Activated naive CD4-positive, alpha-beta T cell treated with anti-CD3 and anti-CD28 coated beads, Interleukin-2, amount 50 U/mL, for 72 hours (primary cell): ENCODE data around the gene CACNA1B. TPM values are rescaled to one million over a fixed set of nuclear protein-coding genes. Genes with fewer than 3 reads are reported as not detected.
A peak's percentile ranks its signal among the peaks of the same experiment; 100 is the strongest.
"Not testable (repeated sequence)": the region's sequence is repeated elsewhere in the genome, so short reads cannot be mapped to it uniquely, and the experiment has no call there.

Experiments
- ATAC-seq, 2 donors: fragments of 150-1000 bp; cut with Tn5 transposase; 2 replicates each; pipeline ENCODE4 v1.10.0; 2021; ENCODE audit warnings: mild to moderate bottlenecking in 2 of 2, moderate library complexity in 2 of 2
- DNase-seq, 2 donors: peaks; one replicate each; pipeline ENCODE4 v3.0.0; 2021 to 2022; ENCODE audit warnings: low spot score in 2 of 2
- H3K27ac Mint-ChIP-seq, 2 donors: one replicate each; pipeline ENCODE4 v1.8.0; 2022; ENCODE audit warnings: mild to moderate bottlenecking in 2 of 2, mixed read lengths in 2 of 2
- H3K36me3 Mint-ChIP-seq, 2 donors: one replicate each; pipeline ENCODE4 v1.8.0; 2022; ENCODE audit warnings: mixed read lengths in 2 of 2
- H3K9me3 Mint-ChIP-seq, 2 donors: one replicate each; pipeline ENCODE4 v1.8.0; 2022; ENCODE audit warnings: mixed read lengths in 2 of 2
- total RNA-seq, 2 donors: library from RNA; stranded (reverse); gene quantifications; one replicate each; pipeline ENCODE4 v1.2.3, GENCODE V29; 2022

Gene CACNA1B
- total RNA-seq, 2 donors from 2014 or later, result 0.04 to 0.07 TPM

DNA sequence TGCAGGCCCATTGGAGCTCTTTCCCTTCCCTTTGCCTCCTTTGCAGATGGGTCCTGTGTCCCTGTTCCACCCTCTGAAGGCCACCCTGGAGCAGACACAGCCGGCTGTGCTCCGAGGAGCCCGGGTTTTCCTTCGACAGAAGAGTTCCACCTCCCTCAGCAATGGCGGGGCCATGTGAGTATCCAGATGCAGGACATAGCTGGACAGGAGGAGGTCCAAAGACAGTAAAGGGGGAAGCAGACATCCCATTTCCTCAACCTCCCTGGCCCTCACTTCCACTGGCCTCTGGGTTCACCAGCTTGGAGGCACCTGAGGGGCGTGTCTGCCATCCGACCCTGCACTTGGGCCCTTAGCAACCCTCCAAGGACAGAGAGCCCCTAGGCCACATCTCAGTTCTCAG lies 237.9 kb downstream of the CACNA1B start:
- no peak overlapping the region for H3K27ac Mint-ChIP-seq
- peak in 1 of 2 donors; percentile 41 for DNase-seq
- H3K36me3 Mint-ChIP-seq, result no peaks in the 10 kb centered on the region
- no peaks in the 10 kb centered on the region for H3K9me3 Mint-ChIP-seq
- no peak for ATAC-seq

DNA sequence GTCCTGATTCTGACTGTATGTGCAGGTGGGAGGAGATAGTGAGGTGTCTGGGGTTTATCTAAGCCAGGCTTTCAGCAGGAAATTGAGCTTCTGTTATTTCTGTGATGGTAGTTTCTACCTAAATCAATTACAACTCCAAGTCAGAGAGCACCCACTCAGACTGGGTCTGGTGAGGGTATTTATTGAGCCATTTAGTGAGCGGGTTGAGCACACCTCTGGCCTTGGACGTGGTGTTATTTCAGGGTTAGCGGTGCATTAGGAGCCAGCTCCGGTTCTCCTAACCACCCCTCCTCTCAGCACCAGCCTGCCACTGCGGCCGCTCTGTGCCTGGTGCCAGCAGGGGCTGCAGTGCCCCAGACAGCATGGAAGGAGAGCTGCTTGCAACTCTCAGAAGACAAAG lies 238.9 kb downstream of the CACNA1B start:
- H3K36me3 Mint-ChIP-seq, result no peaks in the 10 kb centered on the region
- H3K9me3 Mint-ChIP-seq, result no peaks in the 10 kb centered on the region
- no peak overlapping the region for H3K27ac Mint-ChIP-seq
- DNase-seq (no peak), ATAC-seq (no peak)

DNA sequence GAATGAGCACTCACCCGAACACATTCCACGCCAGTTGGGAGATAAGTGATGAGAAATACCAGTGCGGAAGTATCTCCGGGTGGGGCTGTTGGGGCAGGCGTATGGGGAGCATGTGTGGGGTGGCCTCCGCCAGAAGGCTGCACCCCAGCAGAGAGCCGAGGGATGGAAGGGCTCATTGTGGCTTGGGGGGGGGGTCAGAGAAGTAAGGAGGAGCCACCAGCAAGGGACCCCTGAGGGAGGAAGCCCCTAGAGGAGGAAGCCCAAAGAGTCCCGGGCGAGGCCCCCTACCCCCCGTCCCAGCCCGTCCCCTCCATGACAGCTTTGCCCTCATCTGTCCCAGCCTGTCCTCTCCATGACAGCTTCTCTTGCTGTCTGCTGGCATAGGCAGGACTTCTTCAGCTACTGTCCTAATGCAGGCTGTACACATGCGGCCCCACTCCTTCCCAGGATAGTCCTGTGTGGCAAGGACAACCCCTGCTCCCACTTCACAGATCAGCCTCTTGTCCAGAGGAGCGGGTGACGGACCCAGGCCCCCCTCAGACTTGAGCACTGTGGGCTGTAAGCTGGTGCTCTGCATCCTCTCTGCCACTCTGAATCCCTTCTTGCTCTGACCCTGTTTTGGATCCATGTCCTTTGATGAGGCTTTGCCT lies 239.6 kb downstream of the CACNA1B start:
- DNase-seq, result no peak
- no peaks in the 10 kb centered on the region for H3K36me3 Mint-ChIP-seq
- H3K9me3 Mint-ChIP-seq, result no peaks in the 10 kb centered on the region
- ATAC-seq, result no peak
- no peak overlapping the region for H3K27ac Mint-ChIP-seq

GRCh38 chr9:138117836-138118235 lies 240.3 kb downstream of the CACNA1B start:
- Mint-ChIP-seq H3K27ac (no peak overlapping the region), H3K9me3 (no peaks in the 10 kb centered on the region)

GRCh38 chr9:138118601-138119071 lies 241.1 kb downstream of the CACNA1B start:
- Mint-ChIP-seq H3K9me3 (no peaks in the 10 kb centered on the region), H3K36me3 (no peaks in the 10 kb centered on the region), H3K27ac (no peak overlapping the region)
- ATAC-seq (no peak), DNase-seq (no peak)

More at GRCh38 chr9:138117836-138118235, 240.3 kb downstream of the CACNA1B start:
- no peaks in the 10 kb centered on the region for H3K36me3 Mint-ChIP-seq
- DNase-seq, result no peak
- no peak for ATAC-seq

DNA sequence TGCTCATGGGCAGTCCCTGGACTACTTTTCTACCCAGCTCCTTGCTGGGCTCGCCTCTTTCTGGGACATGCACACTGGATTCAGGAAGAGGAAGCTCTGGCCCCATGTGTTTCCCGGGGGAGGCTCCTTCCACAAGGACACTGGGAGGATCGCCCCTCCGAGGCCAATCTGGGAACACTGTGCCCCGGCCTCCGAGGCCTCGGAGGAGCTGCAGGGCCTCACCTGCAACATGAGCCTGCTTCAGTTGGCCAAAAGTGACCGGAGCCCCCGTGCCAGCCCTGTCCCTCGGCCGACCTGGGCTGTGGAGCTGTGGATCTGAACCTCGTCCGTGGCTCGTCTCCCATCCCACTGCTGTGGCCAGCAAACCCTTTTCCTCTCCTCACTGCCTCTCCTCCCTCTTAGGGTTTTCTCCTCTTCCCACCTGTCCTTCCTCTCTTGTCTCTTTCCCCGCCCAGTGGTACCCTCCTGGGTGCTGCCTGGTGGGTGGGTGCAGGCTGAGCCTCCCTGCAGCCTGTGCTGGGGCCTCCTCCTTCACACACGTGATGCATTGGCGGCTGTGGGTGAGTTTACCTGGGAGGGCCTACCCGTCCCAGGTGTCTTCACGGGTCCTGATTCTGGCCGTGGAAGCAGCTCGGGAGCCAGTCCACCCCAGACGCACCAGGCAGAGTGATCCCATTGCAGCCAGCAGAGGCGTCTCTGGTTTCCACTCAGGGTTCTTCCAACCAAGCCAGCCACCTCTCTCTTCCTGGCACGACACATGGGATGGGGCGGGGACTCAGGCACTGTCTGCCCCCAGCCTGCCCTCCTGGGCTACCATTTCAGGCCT lies 241.8 kb downstream of the CACNA1B start:
- H3K27ac Mint-ChIP-seq, result peak overlapping the region in 1 of 2 donors; percentile 79
- no peak for DNase-seq
- no peak for ATAC-seq
- H3K9me3 Mint-ChIP-seq, result no peaks in the 10 kb centered on the region
- H3K36me3 Mint-ChIP-seq, result no peaks in the 10 kb centered on the region

GRCh38 chr9:138120072-138120471 lies 242.5 kb downstream of the CACNA1B start:
- Mint-ChIP-seq H3K27ac (no peak overlapping the region), H3K9me3 (no peaks in the 10 kb centered on the region), H3K36me3 (no peaks in the 10 kb centered on the region)
- DNase-seq (no peak), ATAC-seq (no peak)

GRCh38 chr9:138120511-138121437 lies 243.2 kb downstream of the CACNA1B start:
- ATAC-seq (no peak), DNase-seq (no peak)
- no peak overlapping the region for H3K27ac Mint-ChIP-seq
- H3K36me3 Mint-ChIP-seq, result no peaks in the 10 kb centered on the region
- H3K9me3 Mint-ChIP-seq, result no peaks in the 10 kb centered on the region

DNA sequence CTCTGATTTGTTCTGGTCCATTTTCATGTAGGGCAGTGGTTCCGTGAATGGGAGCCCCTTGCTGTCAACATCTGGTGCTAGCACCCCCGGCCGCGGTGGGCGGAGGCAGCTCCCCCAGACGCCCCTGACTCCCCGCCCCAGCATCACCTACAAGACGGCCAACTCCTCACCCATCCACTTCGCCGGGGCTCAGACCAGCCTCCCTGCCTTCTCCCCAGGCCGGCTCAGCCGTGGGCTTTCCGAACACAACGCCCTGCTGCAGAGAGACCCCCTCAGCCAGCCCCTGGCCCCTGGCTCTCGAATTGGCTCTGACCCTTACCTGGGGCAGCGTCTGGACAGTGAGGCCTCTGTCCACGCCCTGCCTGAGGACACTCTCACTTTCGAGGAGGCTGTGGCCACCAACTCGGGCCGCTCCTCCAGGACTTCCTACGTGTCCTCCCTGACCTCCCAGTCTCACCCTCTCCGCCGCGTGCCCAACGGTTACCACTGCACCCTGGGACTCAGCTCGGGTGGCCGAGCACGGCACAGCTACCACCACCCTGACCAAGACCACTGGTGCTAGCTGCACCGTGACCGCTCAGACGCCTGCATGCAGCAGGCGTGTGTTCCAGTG lies 244.0 kb downstream of the CACNA1B start:
- H3K9me3 Mint-ChIP-seq, result no peaks in the 10 kb centered on the region
- no peak for ATAC-seq
- H3K27ac Mint-ChIP-seq, result no peak overlapping the region
- H3K36me3 Mint-ChIP-seq, result no peaks in the 10 kb centered on the region
- no peak for DNase-seq

DNA sequence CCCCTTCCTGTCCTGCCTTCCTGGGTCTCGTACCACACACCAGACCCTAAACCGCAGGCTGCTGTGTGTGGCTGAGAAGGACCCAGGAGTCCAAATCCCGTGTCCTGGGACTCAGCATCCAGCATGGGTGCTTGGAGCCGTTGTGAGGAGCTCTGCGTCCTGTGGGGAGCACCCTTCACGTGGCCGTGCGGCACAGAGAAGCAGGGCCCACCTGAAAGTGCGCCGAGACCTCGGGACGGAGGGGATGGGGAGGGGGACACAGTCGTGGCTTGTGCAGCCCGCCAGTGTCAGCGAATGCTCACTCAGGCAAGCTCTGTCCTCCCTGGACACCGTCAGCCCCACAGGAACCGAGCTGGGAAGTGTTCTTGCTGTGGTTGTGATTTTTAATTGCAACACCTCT lies 244.6 kb downstream of the CACNA1B start:
- no peak for DNase-seq
- Mint-ChIP-seq H3K27ac (no peak overlapping the region), H3K36me3 (no peaks in the 10 kb centered on the region), H3K9me3 (no peaks in the 10 kb centered on the region)
- no peak for ATAC-seq

DNA sequence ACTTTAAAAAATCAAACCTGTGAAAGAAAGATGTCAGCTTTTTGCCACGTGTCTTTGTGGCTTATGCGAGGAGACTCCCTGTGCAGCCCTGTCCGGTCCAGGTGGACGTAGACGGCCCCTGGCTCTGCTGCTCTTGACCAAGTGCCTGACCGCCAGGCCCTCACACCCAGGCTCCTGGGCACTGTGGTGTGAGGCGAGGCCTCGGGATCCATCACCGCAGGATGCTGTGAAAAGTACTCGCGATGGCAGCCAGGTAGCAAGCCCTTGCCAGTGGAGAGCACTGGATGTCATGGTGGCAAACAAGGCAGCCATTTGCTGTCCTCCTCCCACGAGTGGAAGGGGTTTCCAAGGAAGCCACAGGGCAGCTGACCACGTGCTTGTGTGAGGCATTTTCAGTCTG lies 245.1 kb downstream of the CACNA1B start:
- DNase-seq (no peak), ATAC-seq (no peak)
- H3K36me3 Mint-ChIP-seq, result no peaks in the 10 kb centered on the region
- no peaks in the 10 kb centered on the region for H3K9me3 Mint-ChIP-seq
- no peak overlapping the region for H3K27ac Mint-ChIP-seq

GRCh38 chr9:138123086-138123485 lies 245.5 kb downstream of the CACNA1B start:
- no peak for DNase-seq
- Mint-ChIP-seq H3K36me3 (no peaks in the 10 kb centered on the region), H3K27ac (no peak overlapping the region), H3K9me3 (no peaks in the 10 kb centered on the region)
- no peak for ATAC-seq

DNA sequence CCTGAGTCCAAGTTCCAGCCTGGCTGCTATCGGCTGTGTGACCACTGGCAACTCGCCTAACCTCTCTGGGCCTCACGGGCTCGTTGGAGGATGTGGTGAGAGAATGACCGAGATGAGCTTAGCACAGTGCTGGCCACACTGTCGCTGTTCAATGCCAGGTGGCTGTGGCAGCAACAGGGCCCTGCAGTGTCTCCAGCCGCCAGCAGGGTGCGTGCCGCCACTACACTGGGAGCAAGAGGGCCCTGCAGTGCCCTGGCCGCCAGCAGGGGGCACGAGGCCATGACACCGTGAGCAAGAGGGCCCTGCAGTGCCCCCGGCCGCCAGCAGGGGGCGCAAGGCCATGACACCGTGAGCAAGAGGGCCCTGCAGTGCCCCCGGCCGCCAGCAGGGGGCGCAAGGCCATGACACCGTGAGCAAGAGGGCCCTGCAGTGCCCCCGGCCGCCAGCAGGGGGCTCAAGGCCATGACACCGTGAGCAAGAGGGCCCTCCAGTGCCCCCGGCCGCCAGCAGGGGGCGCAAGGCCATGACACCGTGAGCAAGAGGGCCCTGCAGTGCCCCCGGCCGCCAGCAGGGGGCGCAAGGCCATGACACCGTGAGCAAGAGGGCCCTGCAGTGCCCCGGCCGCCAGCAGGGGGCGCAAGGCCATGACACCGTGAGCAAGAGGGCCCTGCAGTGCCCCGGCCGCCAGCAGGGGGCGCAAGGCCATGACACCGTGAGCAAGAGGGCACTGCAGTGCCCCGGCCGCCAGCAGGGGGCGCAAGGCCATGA lies 248.7 kb downstream of the CACNA1B start:
- ATAC-seq, result peak; percentile 75 to 85
- not testable (repeated sequence) for H3K27ac Mint-ChIP-seq, H3K36me3 Mint-ChIP-seq

GRCh38 chr9:138126858-138127584 lies 249.4 kb downstream of the CACNA1B start:
- ATAC-seq, result peak; percentile 36 to 52
- H3K27ac Mint-ChIP-seq, H3K36me3 Mint-ChIP-seq, H3K9me3 Mint-ChIP-seq, DNase-seq: not testable (repeated sequence)

More for the DNA sequence above, 248.7 kb downstream of the CACNA1B start:
- not testable (repeated sequence) for H3K9me3 Mint-ChIP-seq
- peak; percentile 70 to 74 for DNase-seq

DNA sequence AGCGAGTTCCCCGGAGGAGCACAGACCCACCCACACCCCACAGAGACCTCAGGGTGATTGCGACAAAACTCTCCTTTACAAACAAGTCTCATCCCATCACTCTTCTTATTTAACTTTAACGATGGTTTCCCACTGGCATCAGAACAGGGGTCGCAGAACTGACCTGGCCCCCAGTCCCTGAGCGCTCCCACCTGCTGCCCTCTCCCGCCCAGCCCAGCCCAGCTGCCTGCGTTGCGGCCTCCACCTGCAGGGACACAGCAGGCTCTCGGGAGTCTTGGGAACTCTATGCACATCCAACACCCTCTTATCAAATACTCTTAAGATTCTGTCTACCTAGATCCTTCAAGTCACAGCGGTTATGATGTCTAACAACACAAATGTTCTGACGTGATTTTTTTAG lies 250.4 kb downstream of the CACNA1B start:
- H3K9me3 Mint-ChIP-seq, ATAC-seq, DNase-seq, H3K36me3 Mint-ChIP-seq, H3K27ac Mint-ChIP-seq: not testable (repeated sequence)
